CD4-positive, alpha-beta T cell treated with Interleukin-6 at 100 ng/mL for 8 hours (primary cell): ENCODE measurements around the gene COL6A3.
"Not testable (repeated sequence)": the region's sequence is repeated elsewhere in the genome, so short reads cannot be mapped to it uniquely, and the experiment has no call there.

Experiments used
- DNase-seq: peaks from one replicate; pipeline ENCODE4 v3.0.0-alpha.2; 2020; ENCODE audit warnings: mixed read lengths, low spot score

COL6A3 gene

GRCh38 chr2:237379636-237380035 is 34.3 kb downstream of the COL6A3 start:
- no peak for DNase-seq

GRCh38 chr2:237378650-237379049 is 35.3 kb downstream of the COL6A3 start:
- DNase-seq, result no peak

GRCh38 chr2:237374284-237375060 is 39.5 kb downstream of the COL6A3 start:
- DNase-seq, result no peak

DNA sequence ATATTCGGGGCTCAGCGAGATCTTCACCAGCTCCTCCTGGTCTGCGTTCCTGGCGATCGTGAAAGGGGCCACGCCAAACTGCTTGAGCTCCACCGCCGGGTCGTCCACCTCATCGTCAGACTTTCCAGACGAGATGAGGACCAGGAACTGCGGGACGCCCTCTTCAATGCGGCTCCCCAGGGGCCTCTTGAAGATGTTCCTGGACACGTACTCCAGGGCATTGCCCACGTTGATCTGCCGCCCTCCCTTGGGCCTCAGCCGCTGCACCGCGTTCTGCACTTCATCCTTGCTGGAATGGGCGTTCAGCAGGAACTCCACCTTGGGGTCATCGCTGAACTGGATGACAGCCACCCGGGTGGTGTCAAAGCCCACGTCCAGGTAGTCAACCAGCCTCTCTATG is 42.1 kb downstream of the COL6A3 start:
- no peak for DNase-seq

DNA sequence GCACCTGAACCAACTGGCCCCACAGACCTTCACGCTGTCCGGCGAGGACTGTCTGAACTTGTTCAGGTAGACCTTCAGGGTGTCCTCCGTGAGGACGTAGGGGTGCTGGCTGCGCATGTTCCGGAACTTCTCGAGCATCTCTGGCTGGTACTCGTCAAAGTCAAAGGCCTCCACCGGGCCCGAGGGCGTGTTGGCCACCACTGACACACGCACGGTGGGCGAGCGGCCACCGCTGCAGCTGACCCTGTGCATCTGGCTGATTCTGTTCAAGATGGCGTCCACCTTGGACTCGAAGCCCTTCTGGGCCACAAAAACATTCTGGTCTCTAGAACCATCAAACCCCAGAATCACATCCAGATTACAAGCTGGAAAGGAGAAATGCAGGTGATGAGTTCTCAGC is 48.3 kb downstream of the COL6A3 start:
- no peak for DNase-seq

- DNase-seq, result no peak
Measured at GRCh38 chr2:237364655-237365054, 49.3 kb downstream of the COL6A3 start.

DNA sequence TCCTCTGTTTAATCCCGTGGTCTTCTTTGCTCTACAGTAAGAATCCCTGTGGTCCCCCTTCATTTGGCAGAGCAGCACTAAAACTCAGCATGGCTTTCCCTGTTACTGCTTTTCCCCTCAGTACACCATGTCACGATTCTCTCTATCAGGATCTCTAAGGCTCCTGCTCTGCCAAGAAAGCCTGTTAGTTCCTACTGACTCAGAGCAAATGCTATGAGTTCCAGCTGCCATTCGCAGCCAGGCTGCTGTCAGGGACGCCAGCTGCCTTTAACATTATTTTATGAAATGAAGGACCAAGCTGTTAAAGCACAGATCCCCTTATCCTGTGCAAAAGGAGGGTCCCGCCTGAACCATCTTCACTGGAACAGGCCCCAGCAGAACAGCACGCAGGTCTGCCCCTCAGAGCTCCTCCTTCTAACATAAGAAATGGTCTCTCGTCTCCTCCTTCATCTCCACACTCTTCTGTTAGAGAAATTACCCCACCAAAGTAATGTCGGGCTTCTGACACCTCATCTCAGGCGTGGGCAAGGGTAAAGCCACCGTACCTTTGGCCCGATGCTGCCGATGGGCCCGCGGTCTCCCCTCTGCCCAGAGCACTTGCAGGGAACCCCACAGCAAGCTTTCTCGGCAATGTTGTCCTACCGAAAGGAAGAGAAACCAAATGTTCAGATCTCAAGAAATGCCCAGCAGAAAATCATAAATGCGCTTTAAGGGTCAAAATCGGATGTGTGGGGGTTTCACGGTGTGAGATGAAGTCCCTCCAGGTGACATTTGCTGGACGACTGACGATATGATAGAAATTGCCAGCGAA is 52.6 kb downstream of the COL6A3 start:
- DNase-seq, result no peak

GRCh38 chr2:237359894-237360780 is 53.8 kb downstream of the COL6A3 start:
- DNase-seq, result no peak

- no peak for DNase-seq
Measured at GRCh38 chr2:237359518-237359840, 54.5 kb downstream of the COL6A3 start.

- no peak for DNase-seq
Measured at GRCh38 chr2:237358721-237359517, 55.0 kb downstream of the COL6A3 start.

DNA sequence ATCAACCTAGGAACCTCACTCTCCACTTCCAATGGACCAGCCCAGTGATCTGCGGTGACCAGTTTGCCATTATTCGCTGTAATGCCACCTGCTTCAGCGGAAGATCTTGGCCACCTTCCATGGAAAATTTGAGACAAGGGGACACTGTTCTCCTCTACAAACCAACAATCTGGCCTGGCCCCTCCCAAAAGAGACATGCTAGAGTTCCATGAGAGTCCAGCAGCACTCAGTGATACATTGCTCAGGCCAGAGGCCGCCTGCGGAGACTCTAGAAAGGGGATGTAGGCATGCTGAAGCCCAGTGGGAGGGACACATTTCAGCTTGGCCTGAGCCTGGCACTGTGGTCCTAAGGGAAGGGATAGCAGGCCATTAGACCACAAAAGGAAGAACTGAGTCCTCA is 58.3 kb downstream of the COL6A3 start:
- no peak for DNase-seq

- no peak for DNase-seq
Measured at GRCh38 chr2:237354892-237355291, 59.1 kb downstream of the COL6A3 start.

DNA sequence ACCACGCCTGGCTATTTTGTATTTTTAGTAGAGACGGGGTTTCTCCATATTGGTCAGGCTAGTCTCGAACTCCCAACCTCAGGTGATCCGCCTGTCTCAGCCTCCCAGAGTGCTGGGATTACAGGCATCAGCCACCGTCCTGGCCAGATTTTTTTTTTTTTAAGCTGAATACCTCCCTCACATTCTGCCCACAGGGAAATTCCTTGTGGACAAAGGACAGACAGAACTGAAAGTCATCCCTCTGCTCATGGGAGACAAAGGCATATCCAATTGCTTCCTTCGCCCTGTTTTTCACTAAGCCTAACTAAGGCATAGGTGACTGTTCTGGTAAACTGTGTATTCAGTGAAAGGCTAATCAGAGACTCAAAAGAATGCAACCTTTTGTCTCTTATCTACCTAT is 59.8 kb downstream of the COL6A3 start:
- DNase-seq, result not testable (repeated sequence)

DNA sequence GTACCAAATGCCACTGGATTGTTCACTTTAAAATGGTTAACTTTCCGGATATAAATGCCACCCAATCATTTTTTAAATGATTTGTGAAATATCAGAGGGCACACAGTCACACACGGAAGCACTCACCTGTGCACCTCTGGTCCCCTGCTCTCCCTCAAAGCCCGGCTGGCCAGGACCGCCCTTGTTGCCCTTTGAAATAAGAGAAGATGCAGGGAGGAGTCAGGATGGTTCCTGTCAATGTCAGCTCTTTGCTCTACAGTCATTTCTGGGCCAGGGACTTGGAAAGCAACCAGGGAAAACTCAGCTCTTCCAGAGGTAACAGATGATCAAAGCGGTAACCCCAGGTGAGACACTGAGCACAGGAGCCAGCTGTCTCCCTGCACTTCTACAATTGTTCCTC is 60.7 kb downstream of the COL6A3 start:
- no peak for DNase-seq

DNA sequence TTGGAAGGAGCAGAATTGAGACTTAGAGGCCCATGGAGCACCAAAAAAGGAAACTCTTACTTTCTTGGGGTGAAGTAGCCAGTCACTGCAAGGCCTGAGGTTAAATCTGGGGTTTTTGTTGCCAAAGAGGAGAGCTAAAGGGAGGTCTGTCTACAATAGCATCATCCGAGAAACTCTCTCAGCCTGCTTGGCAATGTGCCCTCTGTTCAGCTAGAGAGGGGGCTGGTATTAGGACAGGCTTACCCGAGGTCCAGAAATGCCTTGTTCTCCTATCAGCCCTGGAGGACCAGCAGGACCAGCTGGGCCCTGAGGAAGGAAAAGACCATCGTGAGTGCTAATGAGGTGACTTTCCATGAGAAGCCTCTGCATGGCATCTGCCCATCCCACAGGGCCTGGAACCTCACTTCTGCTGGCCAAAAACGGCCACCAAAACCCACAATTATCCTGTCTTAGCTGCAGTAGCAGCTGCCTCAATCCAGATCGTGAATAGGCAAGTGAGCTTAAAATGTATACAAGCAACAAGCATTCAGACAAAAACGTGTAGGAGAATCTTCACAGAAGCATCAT is 61.6 kb downstream of the COL6A3 start:
- DNase-seq, result no peak

DNA sequence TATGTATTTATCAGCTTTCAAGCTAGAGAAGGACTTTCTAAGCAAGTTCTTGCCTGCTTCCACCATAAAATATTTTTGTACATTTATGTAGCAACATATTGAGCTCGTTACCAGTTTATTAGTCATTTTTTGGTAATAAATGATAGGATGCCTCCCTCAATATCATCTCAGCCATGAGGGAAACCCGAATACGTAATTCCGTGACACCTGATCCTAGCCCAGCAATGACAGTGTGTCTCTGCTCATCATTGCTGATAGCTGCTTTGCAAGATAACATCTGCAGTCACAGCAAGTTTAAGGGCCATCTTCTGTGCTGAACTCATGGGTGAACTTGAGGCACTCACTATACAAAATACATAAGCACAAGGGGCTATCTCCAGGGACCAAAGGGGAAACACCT is 62.2 kb downstream of the COL6A3 start:
- DNase-seq, result no peak

DNA sequence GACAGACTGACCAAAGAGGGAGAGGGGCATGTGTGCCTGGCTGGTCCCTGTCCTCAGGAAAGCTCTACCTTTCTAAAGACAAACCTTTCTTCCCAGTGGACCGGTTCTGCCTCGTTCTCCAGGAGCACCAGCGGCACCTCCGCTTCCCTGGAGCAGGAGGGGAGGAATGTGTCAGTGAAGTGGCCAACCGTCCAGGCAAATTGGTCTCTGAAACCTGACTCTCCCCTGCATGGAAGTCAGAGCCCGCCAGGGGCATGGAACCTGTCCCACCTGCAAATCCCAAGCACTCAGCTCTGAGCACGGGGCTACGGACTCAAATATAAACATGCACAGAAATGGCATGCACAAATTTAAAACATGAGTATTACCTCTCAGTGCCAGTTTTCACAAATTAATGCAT is 62.9 kb downstream of the COL6A3 start:
- DNase-seq, result no peak

DNA sequence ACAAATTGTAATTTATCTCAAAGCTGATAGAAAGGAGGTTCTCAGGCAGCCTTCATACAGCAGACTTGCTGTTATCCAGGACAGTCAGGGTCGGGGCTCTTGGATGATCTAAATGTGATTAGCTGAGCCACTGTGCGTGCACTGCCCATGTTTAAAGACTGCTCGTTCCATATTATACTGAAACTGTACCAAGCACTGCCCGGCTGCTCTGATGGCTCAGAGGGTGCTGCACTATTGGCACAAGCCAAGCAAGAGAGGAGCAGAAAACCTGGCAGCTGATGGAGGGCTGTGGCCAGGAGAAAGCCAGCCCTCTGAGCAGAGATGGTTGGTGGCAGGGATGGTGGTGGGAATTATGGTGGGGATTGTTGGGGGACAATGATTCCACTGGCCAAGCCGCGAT is 63.4 kb downstream of the COL6A3 start:
- no peak for DNase-seq

DNA sequence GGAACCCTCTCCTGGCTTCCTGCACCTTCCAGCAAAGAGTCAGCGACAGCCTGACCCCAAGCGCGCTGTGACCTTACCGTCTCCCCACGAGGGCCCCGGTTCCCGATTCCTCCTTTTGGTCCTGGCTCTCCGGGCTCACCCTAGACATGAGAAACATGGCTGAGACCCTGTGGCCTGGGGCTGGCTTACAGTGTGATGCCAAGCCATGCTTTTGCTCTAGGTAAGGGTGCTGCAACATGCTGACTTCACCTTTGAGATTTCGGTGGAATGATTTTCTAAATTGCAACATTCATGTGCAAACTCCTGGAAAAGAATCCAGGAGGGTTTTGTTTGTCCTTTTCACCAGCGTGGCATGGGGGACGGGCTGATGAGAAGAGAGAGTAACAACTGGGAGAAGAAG is 63.9 kb downstream of the COL6A3 start:
- DNase-seq, result no peak

DNA sequence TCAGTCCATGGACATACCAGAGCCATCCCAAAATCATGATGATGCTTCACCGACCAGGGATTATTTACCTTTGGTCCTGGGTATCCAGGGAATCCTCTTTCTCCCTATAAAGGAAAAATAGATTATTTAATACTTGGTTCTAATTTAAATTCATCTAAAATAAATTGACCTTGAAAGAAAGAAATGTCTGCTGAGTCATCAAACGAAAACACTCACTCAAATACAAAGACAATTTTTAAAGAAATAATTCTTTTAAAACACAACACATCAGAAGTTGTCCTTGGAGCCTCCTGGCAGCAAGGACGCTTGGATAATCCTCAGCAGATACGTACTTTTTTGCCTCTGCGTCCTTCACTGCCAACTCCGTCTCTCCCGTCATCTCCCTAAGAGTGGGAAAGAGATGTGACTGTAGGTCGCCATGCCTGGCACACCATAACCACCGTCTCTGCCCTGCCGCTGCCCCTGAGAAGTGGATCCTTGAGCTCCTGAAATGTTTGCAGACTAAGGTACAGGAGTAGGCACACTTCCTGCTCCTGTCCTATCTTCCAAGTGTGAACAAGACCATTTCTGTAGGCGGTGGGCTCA is 65.6 kb downstream of the COL6A3 start:
- DNase-seq, result no peak
